Mesenchymal stem cell (in vitro differentiated cells and primary cell): ENCODE measurements around the gene DCLRE1B.

Experiments
- DNase-seq: peaks from one replicate; pipeline ENCODE4 v3.0.0-alpha.2; 2013
- H2AFZ ChIP-seq: one replicate; pipeline ENCODE4 v1.6.1; 2013; ENCODE audit warnings: low read depth, mild to moderate bottlenecking, control low read depth, inconsistent platforms, low read length, moderate library complexity
- H2AK5ac ChIP-seq: 2 replicates; pipeline ENCODE4 v1.6.1; 2013; ENCODE audit warnings: low read length, moderate library complexity, mild to moderate bottlenecking, inconsistent platforms; ENCODE audit not compliant: severe bottlenecking
- H2BK120ac ChIP-seq: one replicate; pipeline ENCODE4 v1.6.1; 2013; ENCODE audit warnings: low read depth, mild to moderate bottlenecking, inconsistent platforms, low read length, moderate library complexity
- H2BK12ac ChIP-seq, 2 experiments: one replicate each; pipeline ENCODE4 v1.6.1; 2013; ENCODE audit warnings: inconsistent platforms in 2 of 2, low read length in 2 of 2, mild to moderate bottlenecking in 2 of 2, moderate library complexity in 2 of 2, control low read depth in 1 of 2
- H2BK15ac ChIP-seq: one replicate; pipeline ENCODE4 v1.6.1; 2013; ENCODE audit warnings: mild to moderate bottlenecking, low read depth, inconsistent platforms; ENCODE audit not compliant: poor library complexity, severe bottlenecking
- H2BK5ac ChIP-seq: 2 replicates; pipeline ENCODE4 v1.6.1; 2013; ENCODE audit warnings: low read depth, mild to moderate bottlenecking, low read length, control low read depth, inconsistent platforms; ENCODE audit not compliant: poor library complexity, severe bottlenecking
- H3K14ac ChIP-seq, 2 experiments: one replicate each; pipeline ENCODE4 v1.6.1; 2013; ENCODE audit warnings: inconsistent platforms in 2 of 2, low read length in 2 of 2, control low read depth in 1 of 2, mild to moderate bottlenecking in 1 of 2, moderate library complexity in 1 of 2
- H3K18ac ChIP-seq, 2 experiments: one replicate each; pipeline ENCODE4 v1.6.1; 2013; ENCODE audit warnings: inconsistent platforms in 2 of 2, low read length in 2 of 2, control low read depth in 1 of 2, low read depth in 1 of 2, mild to moderate bottlenecking in 1 of 2
- H3K23ac ChIP-seq, 2 experiments: one replicate each; pipeline ENCODE4 v1.6.1; 2013; ENCODE audit warnings: inconsistent platforms in 2 of 2, low read length in 2 of 2, mild to moderate bottlenecking in 2 of 2, moderate library complexity in 2 of 2, control low read depth in 1 of 2
- H3K27ac ChIP-seq: 2 replicates; pipeline ENCODE4 v1.5.1; 2013; ENCODE audit warnings: mild to moderate bottlenecking, moderate library complexity, low read length, control low read depth, inconsistent platforms; ENCODE audit not compliant: poor library complexity, severe bottlenecking
- H3K27me3 ChIP-seq, 2 experiments: 2 replicates each; pipeline versions ENCODE4 v1.6.1 to v1.7.0; 2013; ENCODE audit warnings: low read length in 2 of 2, mild to moderate bottlenecking in 2 of 2, moderate library complexity in 2 of 2, control low read depth in 1 of 2, inconsistent platforms in 1 of 2; ENCODE audit not compliant: control insufficient read depth in 1 of 2, insufficient read depth in 1 of 2
- H3K36me3 ChIP-seq, 2 experiments: 2 replicates each; pipeline versions ENCODE4 v1.6.1 to v1.7.0; 2013; ENCODE audit warnings: low read length in 2 of 2, control low read depth in 1 of 2, inconsistent platforms in 1 of 2, low read depth in 1 of 2, mild to moderate bottlenecking in 1 of 2; ENCODE audit not compliant: insufficient read depth in 2 of 2, control insufficient read depth in 1 of 2
- H3K4ac ChIP-seq, 2 experiments: one replicate each; pipeline ENCODE4 v1.6.1; 2013; ENCODE audit warnings: inconsistent platforms in 2 of 2, low read length in 2 of 2, mild to moderate bottlenecking in 2 of 2, moderate library complexity in 2 of 2, control low read depth in 1 of 2, low read depth in 1 of 2
- H3K4me1 ChIP-seq: 2 replicates; pipeline ENCODE4 v1.6.1; 2013; ENCODE audit warnings: low read depth, low read length, control low read depth; ENCODE audit not compliant: control insufficient read depth, insufficient read depth
- H3K4me2 ChIP-seq: 2 replicates; pipeline ENCODE4 v1.6.1; 2013; ENCODE audit warnings: low read length, mild to moderate bottlenecking, inconsistent platforms; ENCODE audit not compliant: poor library complexity, severe bottlenecking
- H3K4me3 ChIP-seq, 2 experiments: 2 replicates each; pipeline versions ENCODE4 v1.5.1 to v1.7.0; 2013; ENCODE audit warnings: low read length in 2 of 2, mild to moderate bottlenecking in 2 of 2, control low read depth in 1 of 2, low read depth in 1 of 2; ENCODE audit not compliant: insufficient read depth in 1 of 2
- H3K79me1 ChIP-seq: replicated peaks from 2 replicates; pipeline ENCODE4 v1.6.1; 2013; ENCODE audit warnings: mild to moderate bottlenecking, control low read depth, low read length, inconsistent platforms; ENCODE audit not compliant: poor library complexity, severe bottlenecking
- H3K9ac ChIP-seq: 2 replicates; pipeline ENCODE4 v1.7.0; 2013; ENCODE audit warnings: mild to moderate bottlenecking, low read length, moderate library complexity
- H3K9me3 ChIP-seq: 2 replicates; pipeline ENCODE4 v1.7.0; 2013; ENCODE audit warnings: mild to moderate bottlenecking, low read length; ENCODE audit not compliant: control insufficient read depth
- H4K8ac ChIP-seq: one replicate; pipeline ENCODE4 v1.6.1; 2013; ENCODE audit warnings: inconsistent platforms, mild to moderate bottlenecking, low read length, moderate library complexity
- H4K91ac ChIP-seq: one replicate; pipeline ENCODE4 v1.6.1; 2013; ENCODE audit warnings: mild to moderate bottlenecking, low read length, inconsistent platforms
- WGBS: methylation state at CpG from one replicate; pipeline ENCODE4 v1.1.7; 2013; ENCODE audit warnings: mixed read lengths; 5-methylcytosine and 5-hydroxymethylcytosine counted together

DCLRE1B gene

DNA sequence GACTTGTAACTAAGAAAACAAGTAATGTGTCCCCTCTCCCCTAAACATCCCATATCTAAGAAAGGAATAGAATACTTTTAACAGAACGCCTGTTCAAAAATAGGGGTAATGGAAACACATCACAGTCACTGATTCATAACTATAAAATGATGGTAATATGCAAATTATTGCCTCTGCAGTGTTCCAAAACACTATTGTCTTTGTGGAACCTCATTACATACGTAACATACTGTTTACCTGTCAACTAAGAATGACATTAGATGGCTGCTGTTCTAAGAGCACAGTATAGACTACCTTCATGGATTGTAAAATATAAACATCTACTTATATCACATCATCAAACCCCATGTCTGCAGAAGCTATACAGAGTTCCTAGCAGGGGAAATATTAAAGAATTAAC lies 14.3 kb upstream of the DCLRE1B start:
- no peak for DNase-seq
- no peak overlapping the region for H2BK5ac ChIP-seq
- H3K4me3 ChIP-seq: no peak overlapping the region
- no peak overlapping the region for H3K23ac ChIP-seq
- H4K91ac ChIP-seq: no peak overlapping the region
- no peak overlapping the region for H3K4ac ChIP-seq
- no peak overlapping the region for H2AK5ac ChIP-seq
- H3K9me3 ChIP-seq: no peaks in the 10 kb centered on the region
- H3K18ac ChIP-seq: no peak overlapping the region
- no peaks in the 10 kb centered on the region for H3K79me1 ChIP-seq
- H2AFZ ChIP-seq: no peak overlapping the region
- no peak overlapping the region for H4K8ac ChIP-seq
- 0% methylated on average over 1 of the region's 2 CpGs for WGBS
- no peak overlapping the region for H2BK120ac ChIP-seq
- H2BK12ac ChIP-seq: no peak overlapping the region
- peaks cover 3% of the 10 kb centered on the region for H3K4me1 ChIP-seq
- peaks cover 5 to 19% of the 10 kb centered on the region in 2 experiments for H3K36me3 ChIP-seq
- no peak overlapping the region for H3K27ac ChIP-seq
- no peak overlapping the region for H3K9ac ChIP-seq
- no peak overlapping the region for H3K4me2 ChIP-seq
- no peak overlapping the region for H2BK15ac ChIP-seq
- no peaks in the 10 kb centered on the region for H3K27me3 ChIP-seq
- no peak overlapping the region for H3K14ac ChIP-seq

DNA sequence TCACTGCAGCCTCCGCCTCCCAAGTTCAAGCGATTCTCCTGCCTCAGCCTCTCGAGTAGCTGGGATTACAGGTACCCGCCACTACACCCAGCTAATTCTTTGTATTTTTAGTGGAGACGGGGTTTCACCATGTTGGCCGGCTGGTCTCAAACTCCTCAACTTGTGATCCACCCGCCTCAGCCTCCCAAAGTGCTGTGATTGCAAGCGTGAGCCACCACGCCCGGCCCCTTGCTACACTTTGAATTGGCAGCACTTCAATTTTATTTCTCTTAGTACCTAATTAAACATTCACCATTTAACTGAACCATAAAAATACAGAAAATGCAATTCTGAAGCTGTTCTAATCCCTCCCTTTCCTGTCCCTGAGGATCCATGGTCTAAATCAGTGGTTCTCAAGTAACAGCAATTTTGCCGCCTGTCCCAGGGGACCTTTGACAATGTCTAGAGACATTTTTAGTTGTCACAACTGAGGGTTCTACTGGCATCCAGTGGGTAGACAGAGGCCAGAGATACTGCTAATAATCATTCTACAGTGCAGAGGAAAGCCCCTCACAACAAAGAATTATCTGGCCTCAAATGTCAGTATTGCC lies 13.4 kb upstream of the DCLRE1B start:
- no peaks in the 10 kb centered on the region for H3K27me3 ChIP-seq
- H3K23ac ChIP-seq: no peak overlapping the region
- no peak overlapping the region for H2AK5ac ChIP-seq
- no peak overlapping the region for H3K9ac ChIP-seq
- no peak overlapping the region for H2BK5ac ChIP-seq
- no peak overlapping the region for H3K14ac ChIP-seq
- H3K27ac ChIP-seq: no peak overlapping the region
- H2BK12ac ChIP-seq: no peak overlapping the region
- no peak overlapping the region for H3K4me2 ChIP-seq
- no peak overlapping the region for H2BK120ac ChIP-seq
- H2BK15ac ChIP-seq: no peak overlapping the region
- no peak overlapping the region for H4K8ac ChIP-seq
- no peaks in the 10 kb centered on the region for H3K9me3 ChIP-seq
- no peak overlapping the region for H2AFZ ChIP-seq
- H3K4ac ChIP-seq: no peak overlapping the region
- no peaks in the 10 kb centered on the region for H3K79me1 ChIP-seq
- no peak overlapping the region for H4K91ac ChIP-seq
- DNase-seq: no peak
- peaks cover 3% of the 10 kb centered on the region for H3K4me1 ChIP-seq
- peaks cover 5 to 28% of the 10 kb centered on the region in 2 experiments for H3K36me3 ChIP-seq
- H3K4me3 ChIP-seq: no peak overlapping the region
- 97% methylated on average over 11 of the region's 11 CpGs for WGBS
- H3K18ac ChIP-seq: no peak overlapping the region

DNA sequence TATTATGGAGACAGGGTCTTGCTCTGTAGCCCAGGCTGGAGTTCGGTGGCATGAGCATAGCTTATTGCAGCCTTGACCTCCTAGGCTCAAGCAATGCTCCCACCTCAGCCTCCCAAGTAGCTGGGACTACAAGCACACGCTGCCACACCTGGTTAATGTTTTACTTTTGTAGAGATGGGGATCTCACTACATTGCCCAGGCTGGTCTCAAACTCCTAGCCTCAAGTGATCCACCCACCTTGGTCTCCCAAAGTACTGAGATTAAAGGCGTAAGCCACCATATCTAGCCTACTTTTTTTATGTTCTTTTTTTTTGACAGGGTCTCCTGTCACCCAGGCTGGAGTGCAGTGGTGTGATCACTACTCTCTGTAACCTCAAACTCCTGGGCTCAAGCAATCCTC lies 11.9 kb upstream of the DCLRE1B start:
- H4K8ac ChIP-seq: no peak overlapping the region
- 99% methylated on average over 2 of the region's 3 CpGs for WGBS
- peaks cover 11 to 41% of the 10 kb centered on the region in 2 experiments for H3K36me3 ChIP-seq
- no peak for DNase-seq
- H2BK15ac ChIP-seq: no peak overlapping the region
- H4K91ac ChIP-seq: no peak overlapping the region
- H2AK5ac ChIP-seq: no peak overlapping the region
- H3K18ac ChIP-seq: no peak overlapping the region
- no peak overlapping the region for H3K9ac ChIP-seq
- no peak overlapping the region for H3K27ac ChIP-seq
- peaks cover 2% of the 10 kb centered on the region for H3K79me1 ChIP-seq
- no peak overlapping the region for H3K4me3 ChIP-seq
- H3K4me2 ChIP-seq: no peak overlapping the region
- no peak overlapping the region for H2BK12ac ChIP-seq
- no peak overlapping the region for H2AFZ ChIP-seq
- H3K9me3 ChIP-seq: no peaks in the 10 kb centered on the region
- H3K4me1 ChIP-seq: no peaks in the 10 kb centered on the region
- H3K4ac ChIP-seq: no peak overlapping the region
- H2BK120ac ChIP-seq: no peak overlapping the region
- H3K14ac ChIP-seq: no peak overlapping the region
- no peak overlapping the region for H2BK5ac ChIP-seq
- H3K27me3 ChIP-seq: no peaks in the 10 kb centered on the region
- no peak overlapping the region for H3K23ac ChIP-seq

DNA sequence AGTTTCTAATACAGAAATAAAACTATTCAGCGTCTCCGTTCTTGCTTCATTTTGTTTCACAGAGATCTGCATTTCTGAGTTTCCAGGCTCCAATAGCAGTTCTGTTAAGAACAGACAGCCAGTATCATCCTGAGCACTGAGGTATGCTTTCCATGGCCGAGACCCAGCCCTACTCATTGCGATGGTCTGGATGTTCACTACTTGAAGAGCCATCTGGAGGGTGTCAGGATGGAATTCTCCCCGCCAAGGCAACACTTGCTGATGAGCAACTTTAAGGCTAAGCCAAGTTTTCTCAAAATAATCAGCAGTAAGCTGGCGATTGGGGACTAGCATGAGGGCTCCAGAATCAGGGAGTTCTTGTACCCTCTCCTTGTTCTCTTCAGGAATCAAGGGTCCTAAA lies 10.0 kb upstream of the DCLRE1B start:
- Histone ChIP-seq H4K8ac (no peak overlapping the region), H2BK5ac (no peak overlapping the region), H3K14ac (no peak overlapping the region), H3K9ac (no peak overlapping the region), H3K4me3 (no peak overlapping the region), H3K4me1 (no peaks in the 10 kb centered on the region), H2BK12ac (no peak overlapping the region), H3K27ac (no peak overlapping the region), H3K23ac (no peak overlapping the region), H3K27me3 (no peaks in the 10 kb centered on the region), H4K91ac (no peak overlapping the region), H2BK15ac (no peak overlapping the region), H3K79me1 (peaks cover 8% of the 10 kb centered on the region), H2AK5ac (no peak overlapping the region), H3K18ac (no peak overlapping the region), H2AFZ (no peak overlapping the region), H3K36me3 (peaks cover 16 to 55% of the 10 kb centered on the region in 2 experiments), H3K9me3 (no peaks in the 10 kb centered on the region), H3K4me2 (no peak overlapping the region), H2BK120ac (no peak overlapping the region), H3K4ac (no peak overlapping the region)
- DNase-seq: no peak
- over 99% methylated on average over 6 of the region's 6 CpGs for WGBS
